Measurements from ENCODE around the gene FAF1.
"Not testable (repeated sequence)": the region's sequence is repeated elsewhere in the genome, so short reads cannot be mapped to it uniquely, and the experiment has no call there.

FAF1 gene

GRCh38 chr1:50959913-50960844 lies at the start of gene FAF1:
Gene FAF1 (minus strand): TSS chr1:50960267. CDS start chr1:50959811, 456 bp downstream.
- DNase-seq, result peak; percentile 98

- DNase-seq, result no peak
Observed at GRCh38 chr1:51009381-51009780, 49.3 kb upstream of the FAF1 start.

- not testable (repeated sequence) for DNase-seq
Observed at GRCh38 chr1:51005549-51005948, 45.5 kb upstream of the FAF1 start.

GRCh38 chr1:51002516-51002915 lies 42.4 kb upstream of the FAF1 start:
- no peak for DNase-seq

- no peak for DNase-seq
Observed at GRCh38 chr1:51000651-51001050, 40.6 kb upstream of the FAF1 start.

- DNase-seq, result no peak
Observed at GRCh38 chr1:51000160-51000559, 40.1 kb upstream of the FAF1 start.

- DNase-seq, result not testable (repeated sequence)
Observed at GRCh38 chr1:50999375-50999774, 39.3 kb upstream of the FAF1 start.

- DNase-seq, result no peak
Observed at GRCh38 chr1:50996083-50996482, 36.0 kb upstream of the FAF1 start.

- no peak for DNase-seq
Observed at GRCh38 chr1:50995651-50996050, 35.6 kb upstream of the FAF1 start.

- DNase-seq, result no peak
Observed at GRCh38 chr1:50994997-50995396, 34.9 kb upstream of the FAF1 start.

GRCh38 chr1:50993645-50994044 lies 33.6 kb upstream of the FAF1 start:
- DNase-seq, result no peak

GRCh38 chr1:50992532-50993318 lies 32.7 kb upstream of the FAF1 start:
- no peak for DNase-seq

- DNase-seq, result no peak
Observed at GRCh38 chr1:50989694-50990093, 29.6 kb upstream of the FAF1 start.

GRCh38 chr1:50986653-50987052 lies 26.6 kb upstream of the FAF1 start:
- no peak for DNase-seq

GRCh38 chr1:50985094-50985493 lies 25.0 kb upstream of the FAF1 start:
- no peak for DNase-seq

GRCh38 chr1:50983219-50983802 lies 23.2 kb upstream of the FAF1 start:
- no peak for DNase-seq

GRCh38 chr1:50982611-50983010 lies 22.5 kb upstream of the FAF1 start:
- no peak for DNase-seq

- no peak for DNase-seq
Observed at GRCh38 chr1:50981741-50982140, 21.7 kb upstream of the FAF1 start.

GRCh38 chr1:50980505-50980904 lies 20.4 kb upstream of the FAF1 start:
- DNase-seq, result no peak

GRCh38 chr1:50979937-50980336 lies 19.9 kb upstream of the FAF1 start:
- DNase-seq, result no peak

GRCh38 chr1:50978852-50979781 lies 19.1 kb upstream of the FAF1 start:
- DNase-seq, result no peak

- peak; percentile 58 for DNase-seq
Observed at GRCh38 chr1:50978144-50978851, 18.2 kb upstream of the FAF1 start.
